K562 treated with DMSO at 1 percent for 24 hours (cell line): Measurements from ENCODE around the gene SFT2D3. TPM values are rescaled to one million over a fixed set of nuclear protein-coding genes. Genes with fewer than 3 reads are reported as not detected.

Source experiments
- total RNA-seq: library from RNA; unstranded; fragments of 300-600 nt; gene quantifications from 2 replicates; pipeline ENCODE4 v1.2.3, GENCODE V29; 2022; ENCODE audit warnings: low read depth; ENCODE audit not compliant: insufficient read depth

Gene SFT2D3
- total RNA-seq = 14.0 and 16.1 TPM in 2 replicates

DNA sequence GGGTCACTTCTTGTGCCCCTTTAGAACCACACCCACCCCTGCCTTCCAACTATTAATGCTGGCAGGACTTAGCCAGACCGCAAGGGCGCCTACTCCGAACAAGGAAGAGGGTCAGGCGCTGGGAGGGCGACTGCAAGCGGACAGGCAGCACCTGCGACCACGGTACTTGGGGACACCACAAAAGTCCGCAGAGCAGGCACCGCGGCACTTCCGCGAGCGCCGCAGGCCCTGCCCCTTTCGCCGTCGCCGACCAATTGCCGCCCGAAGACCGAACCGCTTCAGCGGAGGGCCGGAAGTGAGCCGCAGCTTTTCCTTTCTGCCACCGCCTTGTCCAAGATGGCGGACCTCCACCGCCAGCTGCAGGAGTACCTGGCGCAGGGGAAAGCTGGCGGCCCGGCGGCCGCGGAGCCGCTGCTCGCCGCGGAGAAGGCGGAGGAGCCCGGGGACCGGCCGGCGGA lies at the start of gene SFT2D3:
SFT2D3 (plus strand) TSS at position 305 of the 458 bp plus-strand sequence; CDS start at position 337, 32 bp downstream.

GRCh38 chr2:127675331-127676261 lies 25.7 kb upstream of the SFT2D3 start, which contains the start of gene LIMS2:
Gene LIMS2 (minus strand): TSS chr2:127675530. CDS start chr2:127675024, 506 bp downstream.

Other genes with a start within 250 kb of the SFT2D3 start
- gene IWS1, start 175.0 kb upstream of the SFT2D3 start, total RNA-seq = 34.9 and 35.7 TPM in 2 replicates
- not detected in 2 replicates for gene MYO7B, start 165.8 kb upstream of the SFT2D3 start, total RNA-seq
- not detected in 2 replicates for gene GPR17, start 55.3 kb upstream of the SFT2D3 start, total RNA-seq
- not detected in 2 replicates for gene LIMS2, start 26.0 kb upstream of the SFT2D3 start, total RNA-seq
- gene WDR33, start 109.7 kb downstream of the SFT2D3 start, total RNA-seq = 15.2 and 17.0 TPM in 2 replicates
- gene POLR2D, start 156.7 kb downstream of the SFT2D3 start, total RNA-seq = 22.3 and 22.8 TPM in 2 replicates
- 6.0 and 8.0 TPM in 2 replicates for gene AMMECR1L, start 184.5 kb downstream of the SFT2D3 start, total RNA-seq